ENCODE results near the gene SLC9A4.
A peak's percentile ranks its signal among the peaks of the same experiment; 100 is the strongest.

Gene SLC9A4

GRCh38 chr2:102442967-102443828, 29.8 kb upstream of the SLC9A4 start:
- Histone ChIP-seq H3K36me3 (ENCODE audit: control insufficient read depth, low read length) (no peaks in the 10 kb centered on the region), H4K20me1 (ENCODE audit: control insufficient read depth, insufficient read depth, low read depth, low read length) (no peaks in the 10 kb centered on the region), H3K9me2 (replicated peaks; ENCODE audit: control insufficient read depth, low read length) (no peaks in the 10 kb centered on the region), H3F3A (ENCODE audit: control insufficient read depth, insufficient read depth) (no peaks in the 10 kb centered on the region), H3K27ac (ENCODE audit: low read depth, low read length) (no peak overlapping the region), H3K27me3 (ENCODE audit: control insufficient read depth, low read length) (no peaks in the 10 kb centered on the region), H3K4me1 (ENCODE audit: control insufficient read depth, low read length) (no peaks in the 10 kb centered on the region), H3K9me3 (ENCODE audit: control insufficient read depth, insufficient read depth, low read length) (no peaks in the 10 kb centered on the region), H3K4me2 (ENCODE audit: low read length) (no peak overlapping the region), H3K79me2 (ENCODE audit: control insufficient read depth, low read length) (no peaks in the 10 kb centered on the region), H3K4me3 (ENCODE audit: low read length) (no peak overlapping the region)
- peak; percentile 66 for TF ChIP-seq CTCF (IDR thresholded peaks at IDR 0.05; ENCODE audit: low read depth, low read length, poor library complexity, severe bottlenecking)
- no peak for TF ChIP-seq EZH2phosphoT487 (IDR thresholded peaks at IDR 0.05; ENCODE audit: borderline replicate concordance, low read length)

- Histone ChIP-seq H3K36me3 (ENCODE audit: control insufficient read depth, low read length) (no peaks in the 10 kb centered on the region), H3K4me3 (ENCODE audit: low read length) (no peak overlapping the region), H3K4me2 (ENCODE audit: low read length) (no peak overlapping the region), H3K27ac (ENCODE audit: low read depth, low read length) (no peak overlapping the region), H3K9me3 (ENCODE audit: control insufficient read depth, insufficient read depth, low read length) (no peaks in the 10 kb centered on the region), H3K27me3 (ENCODE audit: control insufficient read depth, low read length) (no peaks in the 10 kb centered on the region), H3K4me1 (ENCODE audit: control insufficient read depth, low read length) (no peaks in the 10 kb centered on the region), H4K20me1 (ENCODE audit: control insufficient read depth, insufficient read depth, low read depth, low read length) (no peaks in the 10 kb centered on the region), H3K9me2 (replicated peaks; ENCODE audit: control insufficient read depth, low read length) (no peaks in the 10 kb centered on the region), H3F3A (ENCODE audit: control insufficient read depth, insufficient read depth) (no peaks in the 10 kb centered on the region), H3K79me2 (ENCODE audit: control insufficient read depth, low read length) (no peaks in the 10 kb centered on the region)
- no peak for TF ChIP-seq CTCF (IDR thresholded peaks at IDR 0.05; ENCODE audit: low read depth, low read length, poor library complexity, severe bottlenecking)
- no peak for TF ChIP-seq EZH2phosphoT487 (IDR thresholded peaks at IDR 0.05; ENCODE audit: borderline replicate concordance, low read length)
Measured at GRCh38 chr2:102444233-102444632, 28.8 kb upstream of the SLC9A4 start.

- Histone ChIP-seq H3K4me2 (ENCODE audit: low read length) (no peak overlapping the region), H3K27ac (ENCODE audit: low read depth, low read length) (no peak overlapping the region), H3K27me3 (ENCODE audit: control insufficient read depth, low read length) (no peaks in the 10 kb centered on the region), H4K20me1 (ENCODE audit: control insufficient read depth, insufficient read depth, low read depth, low read length) (no peaks in the 10 kb centered on the region), H3K9me3 (ENCODE audit: control insufficient read depth, insufficient read depth, low read length) (no peaks in the 10 kb centered on the region), H3K36me3 (ENCODE audit: control insufficient read depth, low read length) (no peaks in the 10 kb centered on the region), H3K9me2 (replicated peaks; ENCODE audit: control insufficient read depth, low read length) (no peaks in the 10 kb centered on the region), H3F3A (ENCODE audit: control insufficient read depth, insufficient read depth) (no peaks in the 10 kb centered on the region), H3K4me3 (ENCODE audit: low read length) (no peak overlapping the region), H3K79me2 (ENCODE audit: control insufficient read depth, low read length) (no peaks in the 10 kb centered on the region), H3K4me1 (ENCODE audit: control insufficient read depth, low read length) (no peaks in the 10 kb centered on the region)
- TF ChIP-seq EZH2phosphoT487 (IDR thresholded peaks at IDR 0.05; ENCODE audit: borderline replicate concordance, low read length) = no peak
- no peak for TF ChIP-seq CTCF (IDR thresholded peaks at IDR 0.05; ENCODE audit: low read depth, low read length, poor library complexity, severe bottlenecking)
Measured at GRCh38 chr2:102446936-102447335, 26.1 kb upstream of the SLC9A4 start.
